Measurements from ENCODE around the gene TFB2M.

DNA sequence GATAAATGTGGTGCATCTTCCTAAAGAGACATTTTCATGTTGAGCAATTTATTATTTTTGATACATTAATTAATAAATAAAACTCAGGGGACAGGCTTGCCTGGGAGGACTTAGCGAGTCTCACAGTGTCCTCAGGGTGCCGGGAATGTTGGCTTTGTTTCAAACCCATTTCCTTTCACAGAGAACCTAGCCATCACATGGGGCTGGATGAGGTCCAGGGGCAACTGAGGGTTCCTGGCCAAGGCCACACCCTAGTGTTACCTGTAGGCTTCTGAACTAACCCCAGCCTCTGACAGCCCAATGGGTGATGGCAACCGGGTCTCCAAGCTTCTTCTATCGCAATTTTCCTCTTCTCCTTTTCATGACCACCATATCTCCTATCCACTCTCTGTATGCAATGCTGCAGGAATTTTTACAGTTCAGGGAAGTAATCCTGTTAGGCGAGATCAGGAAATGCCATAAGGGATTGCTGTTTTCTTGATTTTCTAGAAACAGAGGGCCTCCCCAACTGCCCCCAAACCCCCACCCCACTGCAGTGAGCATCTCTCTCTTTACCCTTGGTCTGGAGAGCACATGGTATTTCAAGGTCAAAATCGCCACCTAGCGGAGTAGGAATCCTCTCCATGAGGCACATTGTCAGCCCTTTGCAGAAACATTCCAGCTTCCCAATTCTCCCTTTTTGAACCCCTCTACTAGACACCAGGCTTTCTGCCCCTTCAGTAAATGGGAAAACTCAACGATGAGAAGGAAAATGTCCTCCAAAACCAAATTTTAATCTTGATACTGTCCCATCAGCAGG lies 36.9 kb downstream of the TFB2M start:
- TF ChIP-seq, protein P1, sequence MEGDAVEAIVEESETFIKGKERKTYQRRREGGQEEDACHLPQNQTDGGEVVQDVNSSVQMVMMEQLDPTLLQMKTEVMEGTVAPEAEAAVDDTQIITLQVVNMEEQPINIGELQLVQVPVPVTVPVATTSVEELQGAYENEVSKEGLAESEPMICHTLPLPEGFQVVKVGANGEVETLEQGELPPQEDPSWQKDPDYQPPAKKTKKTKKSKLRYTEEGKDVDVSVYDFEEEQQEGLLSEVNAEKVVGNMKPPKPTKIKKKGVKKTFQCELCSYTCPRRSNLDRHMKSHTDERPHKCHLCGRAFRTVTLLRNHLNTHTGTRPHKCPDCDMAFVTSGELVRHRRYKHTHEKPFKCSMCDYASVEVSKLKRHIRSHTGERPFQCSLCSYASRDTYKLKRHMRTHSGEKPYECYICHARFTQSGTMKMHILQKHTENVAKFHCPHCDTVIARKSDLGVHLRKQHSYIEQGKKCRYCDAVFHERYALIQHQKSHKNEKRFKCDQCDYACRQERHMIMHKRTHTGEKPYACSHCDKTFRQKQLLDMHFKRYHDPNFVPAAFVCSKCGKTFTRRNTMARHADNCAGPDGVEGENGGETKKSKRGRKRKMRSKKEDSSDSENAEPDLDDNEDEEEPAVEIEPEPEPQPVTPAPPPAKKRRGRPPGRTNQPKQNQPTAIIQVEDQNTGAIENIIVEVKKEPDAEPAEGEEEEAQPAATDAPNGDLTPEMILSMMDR (IDR thresholded peaks at IDR 0.05; ENCODE audit: insufficient read depth, low read length, poor library complexity, severe bottlenecking): peak; percentile 41
- TF ChIP-seq EZH2phosphoT487 (conservative IDR thresholded peaks at IDR 0.05; ENCODE audit: low read length): no peak

Data from SU-DHL-6 (cell line).